Spleen (tissue), 7 donors: ENCODE measurements around the gene H2BW2.

Source experiments
- CTCF ChIP-seq, 11 experiments: fragments of 200-600 bp in 7 of 11; fragments of 450-650 bp in 4 of 11; sonication (generic) in 4 of 11; IDR thresholded peaks in 8 of 11; conservative IDR thresholded peaks in 3 of 11; 1 replicate in 7 of 11; 2 replicates in 4 of 11; pipeline versions ENCODE4 v1.4.0 to v1.8.0; 2016 to 2021; ENCODE audit warnings: antibody characterized with exemption in 11 of 11, inconsistent platforms in 4 of 11, mild to moderate bottlenecking in 1 of 11
- POLR2A ChIP-seq, 3 donors: fragments of 450-650 bp; IDR thresholded peaks; one replicate each; pipeline ENCODE4 v1.5.1; 2017; ENCODE audit warnings: antibody characterized with exemption in 3 of 3, mild to moderate bottlenecking in 1 of 3
- donor health status: DM: no; HTN: no; CAD: no; lungs with moderate emphysema.
- donor health status: DM: no; HTN: no; CAD: no.
- donor health status: DM: no; HTN: no; CAD: no.

- no peak for TF ChIP-seq CTCF (IDR thresholded peaks at IDR 0.05 in 8 of 11, conservative IDR thresholded peaks at IDR 0.05 in 3 of 11)
- no peak for TF ChIP-seq POLR2A (IDR thresholded peaks at IDR 0.05)
Observed at GRCh38 chrX:104085919-104086318, 46.2 kb downstream of the H2BW2 start.
